ENCODE data around the gene CDK5RAP2.
"Not testable (repeated sequence)": the region's sequence is repeated elsewhere in the genome, so short reads cannot be mapped to it uniquely, and the experiment has no call there.

Gene CDK5RAP2

DNA sequence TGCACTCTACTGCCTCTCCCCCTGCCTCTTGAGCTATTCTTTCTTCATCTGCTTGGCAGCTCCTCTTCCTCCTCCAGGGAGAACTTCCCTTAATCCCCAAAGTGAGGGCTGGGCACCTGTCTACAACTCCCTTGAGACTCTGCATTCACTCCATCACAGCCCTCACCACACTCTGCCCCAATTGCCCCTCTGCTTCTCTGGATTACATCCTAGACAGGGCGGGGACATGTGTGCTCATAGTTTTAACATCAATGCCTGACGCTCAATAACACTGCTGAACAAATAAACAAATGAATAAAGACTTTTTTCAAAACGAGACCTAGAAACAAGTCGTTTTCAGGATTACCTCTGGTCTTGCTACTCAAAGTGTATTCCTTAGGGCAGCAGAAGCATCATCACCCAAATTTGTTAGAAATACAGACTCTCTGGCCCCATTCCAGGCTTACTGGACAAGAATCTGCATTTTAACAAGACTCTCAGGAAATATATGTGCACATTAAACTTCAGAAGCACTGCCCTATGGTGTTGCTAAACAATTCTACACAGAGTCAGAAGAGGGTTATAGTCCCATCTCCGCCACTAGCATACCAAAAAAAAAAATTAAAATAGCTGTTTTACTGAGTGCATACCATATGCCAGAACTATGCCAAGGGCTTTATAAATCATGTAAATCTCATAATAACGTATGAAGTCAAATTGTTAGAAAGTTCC, 115.6 kb downstream of the CDK5RAP2 start:
- Histone ChIP-seq H3K4me2 (no peak overlapping the region), H3K9me3 (replicated peaks in 1 of 11) (no peaks in the 10 kb centered on the region), H3K9ac (no peak overlapping the region), H3K4me1 (peaks cover 0 to 5% (median 0%) of the 10 kb centered on the region in 10 experiments; a peak in 1 of 20 replicates), H3K36me3 (peaks cover 56 to 98% (median 96%) of the 10 kb centered on the region in 11 experiments), H3K4me3 (no peak overlapping the region), H4K20me1 (no peaks in the 10 kb centered on the region), H3K27ac (no peak overlapping the region), H3K27me3 (no peaks in the 10 kb centered on the region)
- no peak for TF ChIP-seq Cebpa-rat (IDR thresholded peaks at IDR 0.05)

DNA sequence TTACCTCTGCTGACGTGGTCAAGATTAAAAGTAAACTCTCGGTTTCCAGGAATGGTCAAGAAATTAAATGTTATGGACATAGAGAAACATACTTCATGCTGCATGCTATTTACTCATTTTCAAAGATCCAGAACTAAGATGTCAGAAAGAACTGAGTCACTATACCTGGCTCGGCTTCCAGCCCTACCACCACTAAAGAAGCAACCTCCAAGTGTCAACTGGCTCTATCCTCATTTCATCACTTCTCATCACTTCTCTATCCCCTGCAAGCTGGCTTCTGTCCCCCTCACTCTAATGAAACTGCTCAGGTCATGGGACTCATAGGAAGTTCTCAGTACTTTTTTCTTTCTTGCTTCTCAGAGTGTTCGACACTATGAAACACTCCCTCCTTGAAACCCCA, 116.2 kb downstream of the CDK5RAP2 start:
- Histone ChIP-seq H3K27ac (no peak overlapping the region), H3K4me1 (peaks cover 0 to 5% (median 0%) of the 10 kb centered on the region in 10 experiments; a peak in 1 of 20 replicates), H3K36me3 (peaks cover 52 to 98% (median 94%) of the 10 kb centered on the region in 11 experiments), H3K9me3 (replicated peaks in 1 of 11) (no peaks in the 10 kb centered on the region), H3K4me2 (no peak overlapping the region), H4K20me1 (no peaks in the 10 kb centered on the region), H3K4me3 (no peak overlapping the region), H3K27me3 (no peaks in the 10 kb centered on the region), H3K9ac (no peak overlapping the region)
- no peak for TF ChIP-seq Cebpa-rat (IDR thresholded peaks at IDR 0.05)

DNA sequence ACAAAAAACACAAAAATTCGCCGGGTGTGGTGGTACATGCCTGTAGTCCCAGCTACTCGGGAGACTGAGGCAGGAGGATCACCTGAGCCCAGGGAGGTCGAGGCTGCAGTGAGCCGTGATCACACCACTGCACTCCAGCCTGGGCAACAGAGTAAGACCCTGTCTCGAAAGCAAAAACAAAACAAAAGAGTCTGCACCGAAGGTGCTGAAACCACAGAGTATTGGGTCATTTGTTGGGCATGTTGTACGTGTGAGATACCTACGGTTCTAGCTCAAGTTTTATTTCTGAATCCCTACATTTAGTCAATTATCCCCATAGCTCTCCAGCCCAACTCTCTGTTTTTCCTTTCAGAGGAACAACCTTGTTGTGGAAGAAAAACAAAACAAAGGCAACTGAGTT, 118.3 kb downstream of the CDK5RAP2 start:
- not testable (repeated sequence) for H3K27ac ChIP-seq, H3K27me3 ChIP-seq
- H3K36me3 ChIP-seq = peaks cover 52 to 98% (median 94%) of the 10 kb centered on the region in 11 experiments

DNA sequence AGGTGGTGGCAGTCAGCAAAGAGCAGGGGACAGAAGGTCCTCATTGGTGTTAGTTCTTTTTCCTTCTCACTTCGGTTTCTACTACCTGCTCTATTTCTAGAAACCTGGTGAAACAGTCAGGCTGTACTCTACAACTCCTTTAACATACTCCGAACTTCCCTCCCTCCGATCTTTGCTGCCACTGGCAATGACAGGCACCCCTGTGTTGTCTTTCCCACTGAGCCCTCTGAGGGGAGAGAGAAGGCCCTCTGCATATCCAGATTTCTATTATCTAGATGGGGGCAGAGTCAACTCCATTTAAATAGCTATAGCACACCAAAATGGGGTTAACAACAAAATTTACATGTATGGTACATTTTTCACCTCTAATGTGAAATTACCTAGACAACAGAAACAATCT, 123.7 kb downstream of the CDK5RAP2 start:
- Histone ChIP-seq H4K20me1 (no peaks in the 10 kb centered on the region), H3K27me3 (no peaks in the 10 kb centered on the region), H3K27ac (no peak overlapping the region), H3K36me3 (peaks cover 79 to 99% (median 94%) of the 10 kb centered on the region in 11 experiments), H3K9ac (no peak overlapping the region), H3K4me2 (no peak overlapping the region), H3K4me1 (peaks cover 0 to 5% (median 0%) of the 10 kb centered on the region in 10 experiments; a peak in 1 of 20 replicates), H3K4me3 (no peak overlapping the region), H3K9me3 (replicated peaks in 1 of 11) (peaks cover 0 to 19% (median 6%) of the 10 kb centered on the region in 11 experiments; a peak in 12 of 22 replicates)
- no peak for TF ChIP-seq Cebpa-rat (IDR thresholded peaks at IDR 0.05)

More for the DNA sequence above, 118.3 kb downstream of the CDK5RAP2 start:
- not testable (repeated sequence) for H3K4me2 ChIP-seq; H4K20me1 ChIP-seq; H3K4me1 ChIP-seq; H3K9me3 ChIP-seq (replicated peaks in 1 of 11); H3K9ac ChIP-seq; H3K4me3 ChIP-seq

DNA sequence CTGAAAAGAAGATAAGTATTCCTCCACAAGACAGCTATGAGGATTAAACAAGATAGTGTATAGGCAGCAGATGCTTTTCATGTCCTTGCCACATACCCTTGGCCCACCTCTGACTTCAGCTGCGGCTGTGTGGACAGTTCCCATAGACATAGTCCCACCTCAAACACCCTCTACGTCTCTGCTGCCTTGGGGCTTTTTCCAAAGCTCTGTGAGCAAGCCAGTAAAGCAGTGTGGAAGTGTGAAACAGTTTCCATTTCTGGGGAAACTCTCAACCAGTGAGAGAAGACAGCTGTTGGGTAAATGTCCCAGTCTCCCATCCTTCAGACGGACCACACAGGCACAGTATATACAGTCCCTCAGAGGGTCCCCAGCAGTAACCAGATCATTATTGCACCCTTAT, 125.5 kb downstream of the CDK5RAP2 start:
- no peak overlapping the region for H3K4me3 ChIP-seq
- TF ChIP-seq Cebpa-rat (IDR thresholded peaks at IDR 0.05) = no peak
- H3K36me3 ChIP-seq = peaks cover 85 to 99% (median 95%) of the 10 kb centered on the region in 11 experiments
- H3K27me3 ChIP-seq = no peaks in the 10 kb centered on the region
- H3K9me3 ChIP-seq (replicated peaks in 1 of 11) = peaks cover 0 to 19% (median 6%) of the 10 kb centered on the region in 11 experiments; a peak in 12 of 22 replicates
- H3K9ac ChIP-seq = no peak overlapping the region
- H3K4me1 ChIP-seq = no peaks in the 10 kb centered on the region
- H3K27ac ChIP-seq = no peak overlapping the region
- H3K4me2 ChIP-seq = no peak overlapping the region
- H4K20me1 ChIP-seq = no peaks in the 10 kb centered on the region

DNA sequence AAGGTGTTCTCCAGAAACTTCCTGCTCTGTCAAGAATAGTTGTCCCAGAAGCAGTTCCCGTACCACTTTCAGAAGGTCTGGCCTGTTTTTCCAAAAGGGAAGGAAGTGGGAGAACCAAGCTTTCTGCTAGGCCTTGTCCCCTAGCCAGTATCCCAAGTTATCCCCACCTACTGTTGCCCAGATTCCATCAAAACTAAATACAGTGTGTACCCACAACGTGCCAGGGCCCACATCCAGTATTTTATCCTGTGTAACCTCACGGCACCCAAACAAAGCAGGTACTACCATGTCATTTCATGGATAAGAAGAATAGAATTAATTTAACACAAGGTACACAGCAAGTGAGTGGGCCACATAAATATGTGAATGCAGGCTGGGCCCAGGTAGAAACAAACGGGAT, 126.2 kb downstream of the CDK5RAP2 start:
- H4K20me1 ChIP-seq = no peaks in the 10 kb centered on the region
- H3K4me1 ChIP-seq = no peaks in the 10 kb centered on the region
- H3K4me2 ChIP-seq = no peak overlapping the region
- no peaks in the 10 kb centered on the region for H3K27me3 ChIP-seq
- peaks cover 0 to 19% (median 6%) of the 10 kb centered on the region in 11 experiments; a peak in 12 of 22 replicates for H3K9me3 ChIP-seq (replicated peaks in 1 of 11)
- no peak overlapping the region for H3K27ac ChIP-seq
- no peak for TF ChIP-seq Cebpa-rat (IDR thresholded peaks at IDR 0.05)
- no peak overlapping the region for H3K4me3 ChIP-seq
- no peak overlapping the region for H3K9ac ChIP-seq
- H3K36me3 ChIP-seq = peaks cover 86 to 99% (median 95%) of the 10 kb centered on the region in 11 experiments

DNA sequence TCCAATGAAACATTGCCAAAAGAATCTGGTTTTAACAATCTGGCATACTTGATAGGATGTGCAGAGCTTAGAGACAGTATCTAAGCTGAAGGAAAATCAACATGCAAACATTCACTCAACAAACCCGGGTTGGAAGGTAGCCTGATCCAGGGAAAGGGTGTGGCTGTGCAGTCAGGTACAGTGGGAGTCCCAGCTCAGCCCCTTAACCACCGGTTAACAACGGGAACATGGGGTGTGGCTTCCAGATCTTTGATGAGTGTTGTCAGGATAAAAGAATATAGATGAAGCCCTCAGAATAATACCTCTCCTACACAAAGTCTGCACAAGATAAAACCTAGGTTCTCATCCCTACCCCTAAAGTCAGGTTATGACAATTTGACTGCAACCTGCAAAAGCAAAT, 127.3 kb downstream of the CDK5RAP2 start:
- Histone ChIP-seq H3K4me1 (no peaks in the 10 kb centered on the region), H3K4me2 (no peak overlapping the region), H3K4me3 (no peak overlapping the region), H3K9me3 (replicated peaks in 1 of 11) (peaks cover 0 to 19% (median 6%) of the 10 kb centered on the region in 11 experiments; a peak in 12 of 22 replicates), H3K27ac (no peak overlapping the region), H3K36me3 (peaks cover 77 to 99% (median 94%) of the 10 kb centered on the region in 11 experiments), H3K27me3 (no peaks in the 10 kb centered on the region), H3K9ac (no peak overlapping the region), H4K20me1 (no peaks in the 10 kb centered on the region)
- no peak for TF ChIP-seq Cebpa-rat (IDR thresholded peaks at IDR 0.05)

DNA sequence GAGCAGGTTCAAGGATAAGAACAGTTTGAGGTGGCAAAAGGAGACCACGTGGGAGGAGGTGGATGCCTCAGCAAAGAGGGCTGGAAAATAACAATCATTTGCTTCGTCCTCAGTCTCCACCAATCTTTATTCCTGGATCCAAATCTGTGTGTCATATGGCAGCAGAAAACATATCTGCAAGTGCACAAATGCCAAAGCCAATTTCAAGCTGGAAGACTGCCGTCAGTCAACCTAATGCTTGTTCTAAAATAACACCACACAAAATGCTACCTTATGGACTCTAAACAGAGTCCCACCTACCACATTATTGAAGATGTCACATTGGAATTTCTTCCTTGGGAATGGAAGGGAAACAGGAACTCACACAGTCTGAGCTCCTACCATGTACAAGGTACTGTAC, 129.1 kb downstream of the CDK5RAP2 start:
- Histone ChIP-seq H3K9ac (no peak overlapping the region), H3K27me3 (no peaks in the 10 kb centered on the region), H3K36me3 (peaks cover 64 to 98% (median 93%) of the 10 kb centered on the region in 11 experiments), H4K20me1 (no peaks in the 10 kb centered on the region), H3K27ac (no peak overlapping the region), H3K9me3 (replicated peaks in 1 of 11) (peaks cover 0 to 6% (median under 1%) of the 10 kb centered on the region in 11 experiments; a peak in 9 of 22 replicates), H3K4me3 (no peak overlapping the region), H3K4me1 (peaks cover 10 to 16% (median 14%) of the 10 kb centered on the region in 10 experiments; a peak in 19 of 20 replicates), H3K4me2 (no peak overlapping the region)
- TF ChIP-seq Cebpa-rat (IDR thresholded peaks at IDR 0.05) = no peak

DNA sequence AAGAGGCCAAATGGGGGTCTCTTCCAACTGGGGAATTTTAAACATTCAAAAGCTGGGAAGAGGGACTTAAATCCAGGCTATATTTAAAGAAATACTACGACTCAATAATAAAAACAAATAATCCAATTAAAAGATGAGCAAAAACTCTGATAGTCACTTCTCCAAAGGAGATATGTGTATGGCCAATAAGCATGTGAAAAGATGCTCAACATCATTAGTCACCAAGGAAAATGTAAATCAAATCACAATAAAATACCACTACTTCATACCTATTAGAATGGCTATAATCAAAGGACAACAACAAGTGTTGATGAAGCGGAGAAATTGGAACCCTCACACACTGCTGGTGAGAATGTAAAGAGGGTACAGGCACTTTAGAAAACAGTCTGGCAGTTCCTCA, 130.4 kb downstream of the CDK5RAP2 start:
- Histone ChIP-seq H3K27me3 (no peaks in the 10 kb centered on the region), H3K4me2 (no peak overlapping the region), H4K20me1 (no peaks in the 10 kb centered on the region), H3K4me1 (peaks cover 11 to 28% (median 19%) of the 10 kb centered on the region in 10 experiments; a peak in 19 of 20 replicates), H3K9me3 (replicated peaks in 1 of 11) (0 out of 22 replicates have a peak, but pooled peaks cover 0 to 4% (median 0%) of the 10 kb centered on the region in 11 experiments), H3K4me3 (no peak overlapping the region), H3K9ac (no peak overlapping the region), H3K36me3 (peaks cover 51 to 98% (median 93%) of the 10 kb centered on the region in 11 experiments), H3K27ac (no peak overlapping the region)
- TF ChIP-seq Cebpa-rat (IDR thresholded peaks at IDR 0.05) = no peak
